WERI-Rb-1 (cell line): Measurements from ENCODE around the gene OR5A1.

ENCODE experiments used
- DNase-seq: peaks from one replicate; pipeline ENCODE4 v3.0.0-alpha.2; 2020
- H3K27ac ChIP-seq: fragments of 250-450 bp; sonication (Bioruptor Pico); 2 replicates; pipeline ENCODE4 v1.5.1; 2020; ENCODE audit warnings: mild to moderate bottlenecking, moderate library complexity
- H3K27me3 ChIP-seq: fragments of 250-450 bp; sonication (Bioruptor Pico); 2 replicates; pipeline ENCODE4 v1.5.1; 2021; ENCODE audit warnings: mild to moderate bottlenecking, low read depth, moderate library complexity; ENCODE audit not compliant: insufficient read depth, severe bottlenecking
- H3K36me3 ChIP-seq: fragments of 250-450 bp; sonication (Bioruptor Pico); 2 replicates; pipeline ENCODE4 v1.5.1; 2020; ENCODE audit warnings: mild to moderate bottlenecking, moderate library complexity
- H3K4me3 ChIP-seq: 2 replicates; pipeline ENCODE4 v1.5.1; 2011; ENCODE audit warnings: low read depth, mild to moderate bottlenecking, control low read depth, low read length
- H3K9me3 ChIP-seq: fragments of 250-450 bp; sonication (Bioruptor Pico); 2 replicates; pipeline ENCODE4 v1.5.1; 2021; ENCODE audit warnings: mild to moderate bottlenecking, moderate library complexity; ENCODE audit not compliant: severe bottlenecking
- TF ChIP-seq, protein P1 (sequence below): IDR thresholded peaks from 2 replicates; pipeline ENCODE4 v1.5.1; 2011; ENCODE audit warnings: low read depth, mild to moderate bottlenecking, control low read depth, inconsistent platforms, low read length

OR5A1 gene

DNA sequence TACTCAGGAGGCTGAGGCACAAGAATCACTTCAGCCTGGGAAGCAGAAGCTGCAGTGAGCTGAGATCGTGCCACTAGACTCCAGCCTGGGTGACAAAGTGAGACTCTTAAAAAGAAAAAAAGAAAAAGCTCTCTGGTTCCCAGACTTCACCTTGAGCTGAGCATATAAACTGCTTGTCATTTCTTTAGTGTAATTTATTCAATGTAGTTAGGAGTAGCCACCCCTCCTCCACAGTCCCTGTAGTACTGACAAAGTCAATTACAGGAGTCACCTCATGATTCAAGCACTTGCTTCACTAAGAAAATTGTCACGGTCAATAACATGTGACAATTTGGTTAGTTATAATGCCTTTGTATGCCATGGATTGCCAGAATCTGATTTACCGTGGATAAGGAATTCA, 44.1 kb downstream of the OR5A1 start:
- TF ChIP-seq, protein P1, sequence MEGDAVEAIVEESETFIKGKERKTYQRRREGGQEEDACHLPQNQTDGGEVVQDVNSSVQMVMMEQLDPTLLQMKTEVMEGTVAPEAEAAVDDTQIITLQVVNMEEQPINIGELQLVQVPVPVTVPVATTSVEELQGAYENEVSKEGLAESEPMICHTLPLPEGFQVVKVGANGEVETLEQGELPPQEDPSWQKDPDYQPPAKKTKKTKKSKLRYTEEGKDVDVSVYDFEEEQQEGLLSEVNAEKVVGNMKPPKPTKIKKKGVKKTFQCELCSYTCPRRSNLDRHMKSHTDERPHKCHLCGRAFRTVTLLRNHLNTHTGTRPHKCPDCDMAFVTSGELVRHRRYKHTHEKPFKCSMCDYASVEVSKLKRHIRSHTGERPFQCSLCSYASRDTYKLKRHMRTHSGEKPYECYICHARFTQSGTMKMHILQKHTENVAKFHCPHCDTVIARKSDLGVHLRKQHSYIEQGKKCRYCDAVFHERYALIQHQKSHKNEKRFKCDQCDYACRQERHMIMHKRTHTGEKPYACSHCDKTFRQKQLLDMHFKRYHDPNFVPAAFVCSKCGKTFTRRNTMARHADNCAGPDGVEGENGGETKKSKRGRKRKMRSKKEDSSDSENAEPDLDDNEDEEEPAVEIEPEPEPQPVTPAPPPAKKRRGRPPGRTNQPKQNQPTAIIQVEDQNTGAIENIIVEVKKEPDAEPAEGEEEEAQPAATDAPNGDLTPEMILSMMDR: no peak
- no peak for DNase-seq
- no peaks in the 10 kb centered on the region for H3K27me3 ChIP-seq
- H3K36me3 ChIP-seq: no peaks in the 10 kb centered on the region
- no peak overlapping the region for H3K27ac ChIP-seq
- no peak overlapping the region for H3K4me3 ChIP-seq
- H3K9me3 ChIP-seq: peaks cover 2% of the 10 kb centered on the region
